ENCODE results near the gene CFAP52.
"Not testable (repeated sequence)": the region's sequence is repeated elsewhere in the genome, so short reads cannot be mapped to it uniquely, and the experiment has no call there.

Gene CFAP52

DNA sequence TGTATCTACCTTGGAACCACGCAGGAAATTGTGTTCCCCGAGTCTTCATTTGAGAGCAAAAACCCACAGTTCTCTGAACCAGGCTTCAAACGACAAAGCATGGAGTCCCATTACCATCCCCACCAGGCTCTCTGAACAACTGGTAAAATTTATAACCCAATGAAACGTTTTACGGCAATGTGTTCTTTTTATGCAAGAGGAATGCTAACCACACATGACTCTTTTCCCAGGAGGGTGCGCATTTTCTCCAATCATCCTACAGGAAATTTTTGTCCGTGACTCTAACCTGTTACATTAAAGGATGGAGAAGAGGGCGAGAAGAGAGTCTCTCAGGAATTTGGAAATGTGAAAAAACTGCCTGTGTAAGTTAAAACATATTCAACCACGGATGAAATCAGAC is 18.6 kb upstream of the CFAP52 start:
- Histone ChIP-seq H3K27ac (ENCODE audit: low read length) (no peak overlapping the region), H3K9me3 (replicated peaks; ENCODE audit: insufficient read depth, low read length) (no peaks in the 10 kb centered on the region), H3K4me1 (ENCODE audit: low read length) (no peaks in the 10 kb centered on the region), H4K20me1 (ENCODE audit: insufficient read depth, low read length) (no peaks in the 10 kb centered on the region), H2AFZ (ENCODE audit: low read length) (no peak overlapping the region), H3K27me3 (replicated peaks; ENCODE audit: insufficient read depth, low read length) (no peaks in the 10 kb centered on the region), H3K79me2 (ENCODE audit: low read length) (0 out of 2 replicates have a peak, but pooled peaks cover 2% of the 10 kb centered on the region), H3K4me2 (ENCODE audit: low read depth, low read length) (no peak overlapping the region), H3K9ac (ENCODE audit: low read length) (no peak overlapping the region), H3K4me3 (ENCODE audit: low read length) (no peak overlapping the region), H3K9me2 (replicated peaks; ENCODE audit: insufficient read depth, low read length) (no peaks in the 10 kb centered on the region), H3K36me3 (replicated peaks; ENCODE audit: insufficient read depth, low read length) (no peaks in the 10 kb centered on the region), H3F3A (ENCODE audit: insufficient read depth, low read length) (no peaks in the 10 kb centered on the region)
- no peak for DNase-seq
- no peak for TF ChIP-seq EZH2phosphoT487 (IDR thresholded peaks at IDR 0.05; ENCODE audit: low read length)

DNA sequence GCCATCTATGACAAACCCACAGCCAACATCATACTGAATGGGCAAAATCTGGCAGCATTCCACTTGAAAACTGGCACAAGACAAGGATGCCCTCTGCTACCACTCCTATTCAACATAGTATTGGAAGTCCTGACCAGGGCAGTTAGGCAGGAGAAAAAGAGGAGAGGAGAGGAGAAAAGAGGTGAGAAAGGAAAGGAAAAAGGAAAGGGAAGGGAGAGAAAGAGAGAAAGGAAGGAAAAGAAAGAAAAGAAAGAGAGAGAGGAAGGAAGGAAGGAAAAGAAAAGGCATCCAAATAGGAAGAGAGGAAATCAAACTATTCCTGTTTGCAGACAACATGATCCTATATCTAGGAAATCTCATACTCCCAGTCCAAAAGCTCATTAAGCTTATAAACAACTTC is 12.3 kb upstream of the CFAP52 start:
- no peak overlapping the region for H3K27ac ChIP-seq (ENCODE audit: low read length)
- no peaks in the 10 kb centered on the region for H3K4me1 ChIP-seq (ENCODE audit: low read length)
- H3K4me3 ChIP-seq (ENCODE audit: low read length): no peak overlapping the region
- H3K9ac ChIP-seq (ENCODE audit: low read length): no peak overlapping the region
- H3F3A ChIP-seq (ENCODE audit: insufficient read depth, low read length): no peaks in the 10 kb centered on the region
- DNase-seq: no peak
- no peaks in the 10 kb centered on the region for H4K20me1 ChIP-seq (ENCODE audit: insufficient read depth, low read length)
- no peak for TF ChIP-seq EZH2phosphoT487 (IDR thresholded peaks at IDR 0.05; ENCODE audit: low read length)
- no peak for TF ChIP-seq EZH2 (optimal IDR thresholded peaks at IDR 0.05; ENCODE audit: low read depth, low read length)
- no peak for TF ChIP-seq CTCF (IDR thresholded peaks at IDR 0.05; ENCODE audit: low read length)
- H3K4me2 ChIP-seq (ENCODE audit: low read depth, low read length): no peak overlapping the region
- H3K9me2 ChIP-seq (replicated peaks; ENCODE audit: insufficient read depth, low read length): no peaks in the 10 kb centered on the region
- H3K79me2 ChIP-seq (ENCODE audit: low read length): 0 out of 2 replicates have a peak, but pooled peaks cover 2% of the 10 kb centered on the region
- no peak overlapping the region for H2AFZ ChIP-seq (ENCODE audit: low read length)
- H3K27me3 ChIP-seq (replicated peaks; ENCODE audit: insufficient read depth, low read length): no peaks in the 10 kb centered on the region
- H3K36me3 ChIP-seq (replicated peaks; ENCODE audit: insufficient read depth, low read length): no peaks in the 10 kb centered on the region
- H3K9me3 ChIP-seq (replicated peaks; ENCODE audit: insufficient read depth, low read length): no peaks in the 10 kb centered on the region

DNA sequence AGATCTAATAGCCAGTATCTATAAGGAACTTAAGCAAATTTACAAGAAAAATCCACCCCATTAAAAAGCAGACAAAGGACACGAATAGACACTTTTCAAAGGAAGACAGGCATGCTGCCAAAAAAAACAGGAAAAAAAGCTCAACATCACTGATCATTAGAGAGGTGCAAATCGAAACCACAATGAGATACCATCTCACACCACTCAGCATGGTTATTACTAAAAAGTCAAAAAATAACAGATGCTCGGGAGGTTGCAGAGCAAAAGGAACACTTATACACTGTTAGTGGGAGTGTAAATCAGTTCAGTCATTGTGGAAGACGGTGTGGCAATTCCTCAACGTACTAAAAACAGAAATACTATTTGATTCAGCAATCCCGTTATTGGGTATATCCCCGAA is 10.4 kb upstream of the CFAP52 start:
- H3K79me2 ChIP-seq (ENCODE audit: low read length): no peaks in the 10 kb centered on the region
- no peaks in the 10 kb centered on the region for H3K4me1 ChIP-seq (ENCODE audit: low read length)
- H3K36me3 ChIP-seq (replicated peaks; ENCODE audit: insufficient read depth, low read length): no peaks in the 10 kb centered on the region
- no peaks in the 10 kb centered on the region for H3F3A ChIP-seq (ENCODE audit: insufficient read depth, low read length)
- no peak overlapping the region for H3K4me2 ChIP-seq (ENCODE audit: low read depth, low read length)
- H4K20me1 ChIP-seq (ENCODE audit: insufficient read depth, low read length): no peaks in the 10 kb centered on the region
- H3K4me3 ChIP-seq (ENCODE audit: low read length): no peak overlapping the region
- no peaks in the 10 kb centered on the region for H3K9me2 ChIP-seq (replicated peaks; ENCODE audit: insufficient read depth, low read length)
- no peak overlapping the region for H2AFZ ChIP-seq (ENCODE audit: low read length)
- no peaks in the 10 kb centered on the region for H3K9me3 ChIP-seq (replicated peaks; ENCODE audit: insufficient read depth, low read length)
- no peak overlapping the region for H3K27ac ChIP-seq (ENCODE audit: low read length)
- TF ChIP-seq CTCF (IDR thresholded peaks at IDR 0.05; ENCODE audit: low read length) (no peak), EZH2 (optimal IDR thresholded peaks at IDR 0.05; ENCODE audit: low read depth, low read length) (no peak), EZH2phosphoT487 (IDR thresholded peaks at IDR 0.05; ENCODE audit: low read length) (no peak)
- no peak for DNase-seq
- H3K27me3 ChIP-seq (replicated peaks; ENCODE audit: insufficient read depth, low read length): no peaks in the 10 kb centered on the region
- H3K9ac ChIP-seq (ENCODE audit: low read length): no peak overlapping the region

- not testable (repeated sequence) for H3K4me2 ChIP-seq (ENCODE audit: low read depth, low read length); H4K20me1 ChIP-seq (ENCODE audit: insufficient read depth, low read length); H3F3A ChIP-seq (ENCODE audit: insufficient read depth, low read length); DNase-seq; H2AFZ ChIP-seq (ENCODE audit: low read length); H3K9ac ChIP-seq (ENCODE audit: low read length); H3K79me2 ChIP-seq (ENCODE audit: low read length); H3K4me1 ChIP-seq (ENCODE audit: low read length); H3K27me3 ChIP-seq (replicated peaks; ENCODE audit: insufficient read depth, low read length); H3K9me3 ChIP-seq (replicated peaks; ENCODE audit: insufficient read depth, low read length); H3K36me3 ChIP-seq (replicated peaks; ENCODE audit: insufficient read depth, low read length); H3K9me2 ChIP-seq (replicated peaks; ENCODE audit: insufficient read depth, low read length); H3K4me3 ChIP-seq (ENCODE audit: low read length); H3K27ac ChIP-seq (ENCODE audit: low read length)
These were observed 9.7 kb upstream of the CFAP52 start for GRCh38 chr17:9566739-9567138.
